ENCODE results near the gene PTPRO. TPM values are rescaled to one million over a fixed set of nuclear protein-coding genes. Genes with fewer than 3 reads are reported as not detected.

Gene PTPRO
- total RNA-seq, 2 donors from 2014 or later: 26.1 to 28.3 TPM

- peak overlapping the region; percentile 38 for H3K27ac ChIP-seq
- TF ChIP-seq CTCF (IDR thresholded peaks at IDR 0.05): no peak
- H3K4me1 ChIP-seq: no peaks in the 10 kb centered on the region
- no peaks in the 10 kb centered on the region for H3K9me3 ChIP-seq
- peak overlapping the region in 1 of 2 donors; percentile 53 for H3K9ac ChIP-seq (ENCODE audit: low read depth in 2 of 2, low read length in 2 of 2)
- H3K36me3 ChIP-seq: no peaks in the 10 kb centered on the region
- peak overlapping the region; percentile 8 for H3K4me3 ChIP-seq
- H3K27me3 ChIP-seq: no peaks in the 10 kb centered on the region
- intact Hi-C loops (cut with DNase I): no loop called here
- DNase-seq: no peak
These were observed 224.8 kb downstream of the PTPRO start for GRCh38 chr12:15547063-15547462.

GRCh38 chr12:15547691-15548090 lies 225.4 kb downstream of the PTPRO start:
- Histone ChIP-seq H3K9me3 (no peaks in the 10 kb centered on the region), H3K27me3 (no peaks in the 10 kb centered on the region), H3K36me3 (no peaks in the 10 kb centered on the region), H3K9ac (ENCODE audit: low read depth in 2 of 2, low read length in 2 of 2) (peak overlapping the region in 1 of 2 donors; percentile 53), H3K27ac (peak overlapping the region; percentile 38), H3K4me3 (peak overlapping the region; percentile 8), H3K4me1 (no peaks in the 10 kb centered on the region)
- intact Hi-C loops (cut with DNase I): no loop called here
- no peak for TF ChIP-seq CTCF (IDR thresholded peaks at IDR 0.05)
- DNase-seq: no peak

GRCh38 chr12:15550793-15551192 lies 228.5 kb downstream of the PTPRO start:
- Histone ChIP-seq H3K9ac (ENCODE audit: low read depth in 2 of 2, low read length in 2 of 2) (no peak overlapping the region), H3K4me3 (no peak overlapping the region), H3K27ac (no peak overlapping the region), H3K36me3 (no peaks in the 10 kb centered on the region), H3K27me3 (no peaks in the 10 kb centered on the region), H3K4me1 (no peaks in the 10 kb centered on the region), H3K9me3 (no peaks in the 10 kb centered on the region)
- intact Hi-C loops (cut with DNase I): no loop called here
- TF ChIP-seq CTCF (IDR thresholded peaks at IDR 0.05): no peak
- no peak for DNase-seq

- Histone ChIP-seq H3K9me3 (no peaks in the 10 kb centered on the region), H3K36me3 (no peaks in the 10 kb centered on the region), H3K27me3 (no peaks in the 10 kb centered on the region), H3K27ac (no peak overlapping the region), H3K9ac (ENCODE audit: low read depth in 2 of 2, low read length in 2 of 2) (no peak overlapping the region), H3K4me3 (no peak overlapping the region), H3K4me1 (no peaks in the 10 kb centered on the region)
- no peak for DNase-seq
- TF ChIP-seq CTCF (IDR thresholded peaks at IDR 0.05): no peak
- intact Hi-C loops (cut with DNase I): no loop called here
These were observed 233.1 kb downstream of the PTPRO start for GRCh38 chr12:15555446-15555845.

- Histone ChIP-seq H3K27ac (no peak overlapping the region), H3K4me3 (no peak overlapping the region), H3K9me3 (no peaks in the 10 kb centered on the region), H3K9ac (ENCODE audit: low read depth in 2 of 2, low read length in 2 of 2) (no peak overlapping the region), H3K36me3 (no peaks in the 10 kb centered on the region), H3K27me3 (no peaks in the 10 kb centered on the region), H3K4me1 (no peaks in the 10 kb centered on the region)
- TF ChIP-seq CTCF (IDR thresholded peaks at IDR 0.05): no peak
- intact Hi-C loops (cut with DNase I): no loop called here
- no peak for DNase-seq
These were observed 234.2 kb downstream of the PTPRO start for GRCh38 chr12:15556411-15557102.
